Sigmoid colon (tissue), 7 donors: Measurements from ENCODE around the gene CLCN7. TPM values are rescaled to one million over a fixed set of nuclear protein-coding genes. Genes with fewer than 3 reads are reported as not detected.

Experiments used
- DNase-seq: peaks from one replicate; pipeline ENCODE4 v3.0.0-alpha.2; 2019
- H3K27ac ChIP-seq, 4 donors: fragments of 200-600 bp; sonication (generic); one replicate each; pipeline ENCODE4 v1.5.1; 2016 to 2019; ENCODE audit warnings: mild to moderate bottlenecking in 1 of 4
- H3K27me3 ChIP-seq, 3 donors: fragments of 200-600 bp; sonication (generic); one replicate each; pipeline ENCODE4 v1.5.1; 2019; ENCODE audit warnings: mild to moderate bottlenecking in 1 of 3
- H3K36me3 ChIP-seq, 4 donors: fragments of 200-600 bp; sonication (generic); one replicate each; pipeline ENCODE4 v1.5.1; 2016 to 2019
- H3K4me1 ChIP-seq, 4 donors: fragments of 200-600 bp; sonication (generic); one replicate each; pipeline ENCODE4 v1.5.1; 2017 to 2019
- H3K4me3 ChIP-seq, 4 donors: fragments of 200-600 bp; sonication (generic); one replicate each; pipeline ENCODE4 v1.5.1; 2017 to 2019; ENCODE audit warnings: mild to moderate bottlenecking in 2 of 4, moderate library complexity in 1 of 4
- H3K9me3 ChIP-seq, 4 donors: fragments of 200-600 bp in 3 of 4; sonication (generic) in 3 of 4; one replicate each; pipeline versions ENCODE4 v1.5.1 to v1.6.1; 2013 to 2019
- EP300 ChIP-seq, 4 donors: sonication (generic); formaldehyde crosslinking; IDR thresholded peaks; one replicate each; pipeline ENCODE4 v1.6.1; 2017; ENCODE audit warnings: antibody characterized with exemption in 4 of 4
- POLR2A ChIP-seq, 2 donors: fragments of 450-650 bp; IDR thresholded peaks; one replicate each; pipeline ENCODE4 v1.6.1; 2016; ENCODE audit warnings: antibody characterized with exemption in 2 of 2, mild to moderate bottlenecking in 2 of 2, moderate library complexity in 2 of 2
- POLR2AphosphoS5 ChIP-seq, 4 donors: sonication (generic); formaldehyde crosslinking; IDR thresholded peaks; one replicate each; pipeline ENCODE4 v1.6.1; 2017; ENCODE audit warnings: antibody characterized with exemption in 4 of 4
- WGBS, 2 donors: extraction: QIAGEN DNeasy Blood & Tissue Kit; methylation state at CpG; one replicate each; pipeline ENCODE4 v1.1.7; 2013; 5-methylcytosine and 5-hydroxymethylcytosine counted together
- intact Hi-C: fragments of 100-400 bp; cut with DNase I; formaldehyde crosslinking; loops from one replicate; pipeline ENCODE4 v1.15.1; 2023
- polyA plus RNA-seq, 3 donors: library from polyadenylated mRNA; stranded (reverse); fragments of 200-250 nt; gene quantifications; one replicate each; pipeline ENCODE4 v1.2.3, GENCODE V29; 2013
- total RNA-seq, 4 donors: library from RNA; depleted of rRNA; stranded (reverse); fragments of >200 nt; gene quantifications; one replicate each; pipeline ENCODE4 v1.1.0, GENCODE V29; 2016
- TF ChIP-seq, protein P1 (sequence below), 4 experiments: fragments of 450-650 bp in 3 of 4; fragments of 200-600 bp in 1 of 4; IDR thresholded peaks; one replicate each; pipeline ENCODE4 v1.5.1; 2016 to 2019; ENCODE audit warnings: antibody characterized with exemption in 4 of 4, mild to moderate bottlenecking in 3 of 4, moderate library complexity in 2 of 4
- donor health status: healthy with polysubstance abuse.
- donor health status: Bipolar disorder and iron deficiency.
- donor health status: healthy.

The CLCN7 gene
- total and polyA plus RNA-seq, 7 donors, result 4.2 to 78.7 (median 38.7) TPM

DNA sequence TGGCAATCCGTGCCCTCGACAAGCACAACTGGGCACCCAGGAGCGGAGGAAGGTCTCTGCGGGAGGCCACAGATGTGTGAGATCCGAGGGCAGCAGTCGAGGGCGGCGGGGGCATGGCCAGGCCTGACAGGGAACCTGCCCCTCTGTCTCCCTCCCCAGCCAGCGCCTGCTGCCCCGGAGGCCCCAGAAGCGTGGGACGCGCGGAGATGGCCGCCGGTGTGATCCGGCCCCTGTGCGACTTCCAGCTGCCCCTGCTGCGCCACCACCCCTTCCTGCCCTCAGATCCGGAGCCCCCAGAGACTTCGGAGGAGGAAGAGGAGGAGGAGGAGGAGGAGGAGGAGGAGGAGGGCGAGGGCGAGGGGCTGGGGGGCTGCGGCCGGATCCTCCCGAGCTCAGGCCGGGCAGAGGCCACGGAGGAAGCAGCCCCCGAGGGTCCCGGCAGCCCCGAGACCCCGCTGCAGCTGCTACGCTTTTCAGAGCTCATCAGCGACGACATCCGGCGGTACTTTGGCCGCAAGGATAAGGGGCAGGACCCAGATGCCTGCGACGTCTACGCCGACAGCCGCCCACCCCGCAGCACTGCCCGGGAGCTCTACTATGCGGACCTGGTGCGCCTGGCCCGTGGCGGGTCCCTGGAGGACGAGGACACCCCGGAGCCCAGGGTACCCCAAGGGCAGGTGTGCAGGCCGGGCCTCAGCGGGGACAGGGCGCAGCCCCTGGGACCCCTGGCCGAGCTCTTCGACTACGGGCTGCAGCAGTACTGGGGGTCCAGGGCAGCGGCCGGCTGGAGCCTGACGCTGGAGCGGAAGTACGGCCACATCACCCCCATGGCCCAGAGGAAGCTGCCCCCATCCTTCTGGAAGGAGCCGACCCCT is 42.2 kb downstream of the CLCN7 start:
- DNase-seq, result no peak
- Histone ChIP-seq H3K36me3 (no peaks in the 10 kb centered on the region), H3K4me1 (peaks cover 0 to 7% (median 0%) of the 10 kb centered on the region in 4 donors), H3K27ac (no peak overlapping the region), H3K4me3 (no peak overlapping the region), H3K27me3 (no peaks in the 10 kb centered on the region), H3K9me3 (no peaks in the 10 kb centered on the region)
- WGBS, 2 donors, result 78 to 87% methylated on average over 63 of the region's 63 CpGs
- TF ChIP-seq EP300 (IDR thresholded peaks at IDR 0.05) (no peak), POLR2A (IDR thresholded peaks at IDR 0.05) (no peak), POLR2AphosphoS5 (IDR thresholded peaks at IDR 0.05) (no peak)
- TF ChIP-seq, protein P1, sequence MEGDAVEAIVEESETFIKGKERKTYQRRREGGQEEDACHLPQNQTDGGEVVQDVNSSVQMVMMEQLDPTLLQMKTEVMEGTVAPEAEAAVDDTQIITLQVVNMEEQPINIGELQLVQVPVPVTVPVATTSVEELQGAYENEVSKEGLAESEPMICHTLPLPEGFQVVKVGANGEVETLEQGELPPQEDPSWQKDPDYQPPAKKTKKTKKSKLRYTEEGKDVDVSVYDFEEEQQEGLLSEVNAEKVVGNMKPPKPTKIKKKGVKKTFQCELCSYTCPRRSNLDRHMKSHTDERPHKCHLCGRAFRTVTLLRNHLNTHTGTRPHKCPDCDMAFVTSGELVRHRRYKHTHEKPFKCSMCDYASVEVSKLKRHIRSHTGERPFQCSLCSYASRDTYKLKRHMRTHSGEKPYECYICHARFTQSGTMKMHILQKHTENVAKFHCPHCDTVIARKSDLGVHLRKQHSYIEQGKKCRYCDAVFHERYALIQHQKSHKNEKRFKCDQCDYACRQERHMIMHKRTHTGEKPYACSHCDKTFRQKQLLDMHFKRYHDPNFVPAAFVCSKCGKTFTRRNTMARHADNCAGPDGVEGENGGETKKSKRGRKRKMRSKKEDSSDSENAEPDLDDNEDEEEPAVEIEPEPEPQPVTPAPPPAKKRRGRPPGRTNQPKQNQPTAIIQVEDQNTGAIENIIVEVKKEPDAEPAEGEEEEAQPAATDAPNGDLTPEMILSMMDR (IDR thresholded peaks at IDR 0.05), result no peak
- intact Hi-C loops, result no loop called here

DNA sequence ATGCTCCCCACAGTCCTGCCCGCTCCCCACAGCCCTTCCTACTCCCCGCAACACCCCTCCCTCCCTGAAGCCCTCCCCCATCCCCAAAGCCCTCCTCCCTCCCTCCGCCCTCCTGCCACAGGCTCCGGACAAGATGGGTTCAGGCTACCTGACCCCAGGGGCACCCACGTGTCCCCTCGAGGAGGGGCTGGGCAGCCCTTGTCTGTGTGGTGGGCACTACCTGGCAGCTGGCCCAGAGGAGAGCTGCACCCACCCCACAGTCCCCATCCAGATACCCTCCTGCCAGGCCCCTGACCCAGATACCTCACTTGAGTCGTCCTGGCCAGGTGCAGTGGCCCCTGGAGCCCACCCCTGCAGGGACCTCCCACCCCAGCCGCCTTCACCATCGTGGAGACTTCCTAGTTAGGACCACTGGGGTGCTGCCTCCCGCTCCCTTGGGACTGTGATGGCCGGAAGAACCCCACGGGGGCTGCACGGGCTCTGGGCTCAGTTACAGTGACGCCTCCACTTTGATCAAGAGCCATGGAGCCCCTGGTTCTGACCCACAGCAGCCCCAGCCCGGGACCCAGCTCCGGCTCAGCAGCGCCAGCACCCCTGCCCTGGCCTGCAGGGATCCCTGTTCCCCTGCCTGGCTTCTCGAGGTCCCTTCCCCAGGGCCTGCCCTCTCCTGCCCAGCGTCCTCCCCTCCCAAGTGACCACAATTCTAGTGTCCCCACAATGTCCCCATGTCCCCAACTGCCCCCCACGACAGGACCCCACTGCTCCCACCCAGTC is 43.1 kb downstream of the CLCN7 start:
- intact Hi-C loops, result no loop called here
- Histone ChIP-seq H3K27me3 (no peaks in the 10 kb centered on the region), H3K27ac (no peak overlapping the region), H3K4me1 (peaks cover 0 to 7% (median 0%) of the 10 kb centered on the region in 4 donors), H3K4me3 (no peak overlapping the region), H3K36me3 (no peaks in the 10 kb centered on the region), H3K9me3 (no peaks in the 10 kb centered on the region)
- TF ChIP-seq POLR2AphosphoS5 (IDR thresholded peaks at IDR 0.05) (no peak), EP300 (IDR thresholded peaks at IDR 0.05) (no peak), POLR2A (IDR thresholded peaks at IDR 0.05) (no peak)
- TF ChIP-seq, protein P1 (IDR thresholded peaks at IDR 0.05), result no peak
- no peak for DNase-seq
- 72 to 82% methylated on average over 20 of the region's 20 CpGs for WGBS, 2 donors

DNA sequence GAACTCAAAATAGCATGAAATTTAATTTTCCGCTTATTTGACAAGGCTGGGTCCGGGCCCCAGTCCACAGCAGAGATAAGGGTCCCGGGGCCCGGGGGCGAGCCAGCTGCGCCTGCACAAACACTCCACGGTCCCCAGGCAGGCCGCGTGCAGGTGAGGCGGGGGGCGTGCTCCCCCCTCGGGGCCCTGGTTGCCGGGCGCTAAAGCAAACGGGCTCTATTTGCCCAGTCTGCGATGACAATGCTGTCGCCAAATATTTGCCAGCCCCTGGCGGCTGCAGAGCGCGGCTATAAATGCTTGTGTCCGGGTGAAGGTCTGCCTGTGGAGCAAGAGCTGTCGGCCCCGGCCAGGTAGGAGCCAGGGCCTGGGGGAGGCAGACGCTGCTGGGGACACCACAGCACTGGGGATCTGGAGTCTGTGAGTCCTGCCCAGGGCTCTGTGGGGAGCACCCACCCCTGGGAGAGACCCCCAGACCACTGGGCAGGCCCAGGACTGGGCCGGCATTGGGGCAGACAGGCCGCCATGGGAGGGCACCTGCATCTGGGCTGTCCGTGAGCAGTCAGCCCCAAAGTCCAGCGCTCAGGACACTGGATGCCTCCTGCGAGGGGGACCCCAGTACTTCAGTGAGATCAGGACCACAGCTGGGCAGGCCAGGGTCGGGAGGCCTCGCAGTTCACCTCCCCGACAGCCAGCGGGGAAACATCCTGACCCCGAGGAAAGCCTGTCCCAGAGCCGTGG is 43.9 kb downstream of the CLCN7 start, which contains the start of gene PERCC1:
TSS of gene PERCC1 (plus strand) at position 320 of the 738 bp plus-strand sequence. CDS start 1,516 bp downstream, outside the sequence.
- 28 to 57% methylated on average over 35 of the region's 35 CpGs for WGBS, 2 donors
- Histone ChIP-seq H3K27me3 (no peaks in the 10 kb centered on the region), H3K27ac (no peak within 1 kb of the TSS), H3K4me1 (peaks cover 0 to 7% (median 0%) of the 10 kb centered on the region in 4 donors), H3K9me3 (no peaks in the 10 kb centered on the region), H3K4me3 (no peak within 1 kb of the TSS), H3K36me3 (no peaks in the 10 kb centered on the region)
- DNase-seq, result no peak
- intact Hi-C loops, result no loop called here
- TF ChIP-seq POLR2A (IDR thresholded peaks at IDR 0.05) (no peak), POLR2AphosphoS5 (IDR thresholded peaks at IDR 0.05) (no peak), EP300 (IDR thresholded peaks at IDR 0.05) (no peak)
- TF ChIP-seq, protein P1 (IDR thresholded peaks at IDR 0.05), result no peak

DNA sequence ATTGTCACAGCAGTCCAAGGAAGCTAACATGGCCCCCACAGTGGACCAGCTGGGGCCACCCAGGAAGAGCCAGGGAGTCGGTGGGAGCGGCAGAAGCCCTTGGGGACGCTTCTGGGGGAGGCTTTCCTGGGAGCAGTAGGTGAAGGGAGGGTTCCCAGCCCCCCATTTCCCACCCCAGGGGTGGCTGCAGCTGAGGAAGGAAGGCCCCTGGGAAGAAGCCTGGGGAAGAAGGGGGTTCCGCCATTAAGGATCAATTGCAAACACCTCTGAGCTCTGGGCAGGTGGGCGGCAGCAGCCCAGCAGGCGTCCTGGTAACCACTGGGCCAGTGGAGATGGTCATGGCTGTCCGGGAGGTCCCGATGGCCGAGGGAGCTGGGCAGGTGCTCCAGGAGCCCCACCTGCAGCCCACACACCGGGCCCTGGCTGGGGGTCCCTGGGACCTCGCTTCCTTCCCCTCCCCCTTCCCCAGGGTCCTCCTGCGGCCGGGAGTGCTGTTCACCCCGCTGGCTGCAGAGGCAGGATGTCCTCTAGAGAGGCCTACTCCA is 44.5 kb downstream of the CLCN7 start:
- DNase-seq, result no peak
- 55 to 60% methylated on average over 14 of the region's 14 CpGs for WGBS, 2 donors
- Histone ChIP-seq H3K4me3 (no peak overlapping the region), H3K27ac (no peak overlapping the region), H3K27me3 (no peaks in the 10 kb centered on the region), H3K4me1 (peaks cover 0 to 7% (median 0%) of the 10 kb centered on the region in 4 donors), H3K9me3 (no peaks in the 10 kb centered on the region), H3K36me3 (no peaks in the 10 kb centered on the region)
- intact Hi-C loops, result no loop called here
- TF ChIP-seq EP300 (IDR thresholded peaks at IDR 0.05) (no peak), POLR2A (IDR thresholded peaks at IDR 0.05) (no peak)
